ENCODE data around the gene CPT1C.
A peak's percentile ranks its signal among the peaks of the same experiment; 100 is the strongest.

CPT1C gene

GRCh38 chr19:49690656-49691242, at the start of gene CPT1C:
TSS of gene CPT1C (plus strand) at chr19:49691116. CDS start at chr19:49692253, 1,137 bp downstream.
- no peak for TF ChIP-seq CTCF (IDR thresholded peaks at IDR 0.05; ENCODE audit: insufficient read depth, missing control alignments)
- peak; percentile 94 for DNase-seq (ENCODE audit: insufficient read length, low spot score)
- no peak for FAIRE-seq

GRCh38 chr19:49641688-49642491, 49.0 kb upstream of the CPT1C start, which contains the start of gene SCAF1:
TSS of gene SCAF1 (plus strand) at chr19:49642209. CDS start at chr19:49645027, 2,818 bp downstream.
- FAIRE-seq (no peak), DNase-seq (ENCODE audit: insufficient read length, low spot score) (peak; percentile 73)
- TF ChIP-seq CTCF (IDR thresholded peaks at IDR 0.05; ENCODE audit: insufficient read depth, missing control alignments): no peak

- FAIRE-seq (no peak), DNase-seq (ENCODE audit: insufficient read length, low spot score) (no peak)
- no peak for TF ChIP-seq CTCF (IDR thresholded peaks at IDR 0.05; ENCODE audit: insufficient read depth, missing control alignments)
Measured at GRCh38 chr19:49642492-49643035, 48.4 kb upstream of the CPT1C start.

GRCh38 chr19:49643466-49643865, 47.5 kb upstream of the CPT1C start:
- no peak for DNase-seq (ENCODE audit: insufficient read length, low spot score)
- no peak for FAIRE-seq
- no peak for TF ChIP-seq CTCF (IDR thresholded peaks at IDR 0.05; ENCODE audit: insufficient read depth, missing control alignments)

GRCh38 chr19:49645592-49645991, 45.3 kb upstream of the CPT1C start:
- FAIRE-seq: no peak
- no peak for DNase-seq (ENCODE audit: insufficient read length, low spot score)

GRCh38 chr19:49645995-49646394, 44.9 kb upstream of the CPT1C start:
- FAIRE-seq: no peak
- TF ChIP-seq CTCF (IDR thresholded peaks at IDR 0.05; ENCODE audit: insufficient read depth, missing control alignments): no peak
- no peak for DNase-seq (ENCODE audit: insufficient read length, low spot score)

More at GRCh38 chr19:49645592-49645991, 45.3 kb upstream of the CPT1C start:
- no peak for TF ChIP-seq CTCF (IDR thresholded peaks at IDR 0.05; ENCODE audit: insufficient read depth, missing control alignments)
